ENCODE measurements around the gene BNC2. TPM values are rescaled to one million over a fixed set of nuclear protein-coding genes. Genes with fewer than 3 reads are reported as not detected.

Gene BNC2
- total RNA-seq, 1 experiment from 2014 or later: 43.6 TPM

DNA sequence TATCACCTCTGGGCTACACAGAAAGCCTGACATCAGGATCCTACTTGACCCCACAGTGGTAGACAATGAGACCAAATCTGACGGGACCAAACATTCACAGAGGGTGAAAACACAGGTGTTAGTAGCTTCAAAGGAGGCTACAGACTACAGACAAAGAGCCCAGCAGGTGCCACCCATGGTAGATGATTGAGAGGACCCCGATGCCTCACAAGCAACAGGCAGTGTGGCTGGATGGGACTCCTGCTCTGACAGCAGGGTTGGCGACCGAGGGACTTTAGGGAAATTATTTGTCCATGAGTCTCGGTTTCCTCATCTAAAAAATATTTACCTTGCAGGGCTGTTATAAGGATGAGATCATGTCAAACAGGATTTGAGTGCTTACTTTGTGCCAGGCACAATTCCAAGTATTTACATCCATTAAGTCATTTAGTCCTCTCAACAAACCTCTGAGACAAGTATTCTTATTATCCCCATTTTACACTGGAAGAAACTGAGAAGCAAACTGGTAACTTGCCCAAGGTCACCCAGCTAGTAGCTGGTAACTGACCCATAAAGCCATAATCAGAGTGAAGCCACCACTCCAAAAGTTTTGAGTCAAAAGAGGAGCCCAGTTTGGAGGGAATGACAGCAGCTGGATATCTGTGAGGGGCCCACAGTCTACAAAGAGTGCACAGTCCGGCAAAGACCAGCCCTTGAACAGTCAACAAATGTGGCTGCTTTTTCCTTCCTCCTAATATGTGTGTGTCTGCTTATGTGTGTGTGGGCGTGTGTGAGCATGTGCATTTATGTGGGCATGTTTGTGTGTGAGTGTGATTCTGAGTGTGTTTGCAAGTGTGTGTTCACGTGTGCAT lies 502.0 kb downstream of the BNC2 start:
- Histone ChIP-seq H3K14ac (ENCODE audit: insufficient read depth, low read length) (no peak overlapping the region), H2BK12ac (ENCODE audit: insufficient read length, low read depth, low read length) (no peak overlapping the region), H3K18ac (ENCODE audit: insufficient read length, low read depth, low read length) (no peak overlapping the region), H3K23me2 (ENCODE audit: insufficient read length, low read depth, low read length, poor library complexity, severe bottlenecking) (no peaks in the 10 kb centered on the region), H3T11ph (ENCODE audit: low read length) (no peak overlapping the region), H3K79me1 (ENCODE audit: insufficient read depth, low read depth, low read length, poor library complexity, severe bottlenecking) (no peaks in the 10 kb centered on the region), H4K8ac (replicated peaks; ENCODE audit: insufficient read length, low read depth, low read length) (no peak overlapping the region), H3K9ac (ENCODE audit: extremely low read depth, insufficient read length, low read length) (no peak overlapping the region), H3K23ac (ENCODE audit: insufficient read length, low read depth, low read length) (no peak overlapping the region), H2BK5ac (ENCODE audit: insufficient read length, low read length) (no peak overlapping the region), H2BK120ac (ENCODE audit: low read depth, low read length, poor library complexity, severe bottlenecking) (no peak overlapping the region), H3K4me2 (ENCODE audit: insufficient read depth, insufficient read length, low read length) (no peak overlapping the region), H2AK5ac (ENCODE audit: insufficient read length, low read length) (no peak overlapping the region), H2BK15ac (ENCODE audit: low read depth, low read length) (no peak overlapping the region), H2BK20ac (ENCODE audit: low read depth, low read length, poor library complexity, severe bottlenecking) (no peak overlapping the region), H2AFZ (ENCODE audit: low read length) (no peak overlapping the region), H3K4me1 (ENCODE audit: insufficient read depth, low read length) (no peaks in the 10 kb centered on the region), H4K5ac (ENCODE audit: insufficient read length, low read depth, low read length) (no peak overlapping the region), H3K56ac (ENCODE audit: insufficient read length, low read depth, low read length) (no peak overlapping the region), H4K20me1 (ENCODE audit: control insufficient read depth, insufficient read depth, insufficient read length) (no peaks in the 10 kb centered on the region), H3K27ac (ENCODE audit: insufficient read length, low read depth, low read length) (no peak overlapping the region), H3K9me3 (ENCODE audit: control insufficient read depth, low read depth, low read length) (no peaks in the 10 kb centered on the region), H4K91ac (ENCODE audit: insufficient read length, low read depth, low read length) (no peak overlapping the region), H3K27me3 (ENCODE audit: insufficient read depth, low read length) (no peaks in the 10 kb centered on the region), H3K79me2 (ENCODE audit: insufficient read depth, low read length) (no peaks in the 10 kb centered on the region), H3K4ac (ENCODE audit: low read depth, low read length) (no peak overlapping the region)
- no peak overlapping the region for H3K27ac Mint-ChIP-seq
- DNase-seq: peak; percentile 10
- no peak overlapping the region for H3K4me3 Mint-ChIP-seq
- H3K27me3 Mint-ChIP-seq (ENCODE audit: low read depth): no peaks in the 10 kb centered on the region
- peaks cover 0 to 2% of the 10 kb centered on the region in 2 experiments; a peak in 1 of 4 replicates for H3K4me1 Mint-ChIP-seq
- no peaks in the 10 kb centered on the region for H3K36me3 Mint-ChIP-seq (ENCODE audit: insufficient read depth in 1 of 3, low read depth in 3 of 3)
- no CpG with 5 or more reads among the region's 8 CpGs for WGBS (ENCODE audit: extremely low coverage, insufficient read length, low lambda C conversion rate)
- TF ChIP-seq, protein P1, sequence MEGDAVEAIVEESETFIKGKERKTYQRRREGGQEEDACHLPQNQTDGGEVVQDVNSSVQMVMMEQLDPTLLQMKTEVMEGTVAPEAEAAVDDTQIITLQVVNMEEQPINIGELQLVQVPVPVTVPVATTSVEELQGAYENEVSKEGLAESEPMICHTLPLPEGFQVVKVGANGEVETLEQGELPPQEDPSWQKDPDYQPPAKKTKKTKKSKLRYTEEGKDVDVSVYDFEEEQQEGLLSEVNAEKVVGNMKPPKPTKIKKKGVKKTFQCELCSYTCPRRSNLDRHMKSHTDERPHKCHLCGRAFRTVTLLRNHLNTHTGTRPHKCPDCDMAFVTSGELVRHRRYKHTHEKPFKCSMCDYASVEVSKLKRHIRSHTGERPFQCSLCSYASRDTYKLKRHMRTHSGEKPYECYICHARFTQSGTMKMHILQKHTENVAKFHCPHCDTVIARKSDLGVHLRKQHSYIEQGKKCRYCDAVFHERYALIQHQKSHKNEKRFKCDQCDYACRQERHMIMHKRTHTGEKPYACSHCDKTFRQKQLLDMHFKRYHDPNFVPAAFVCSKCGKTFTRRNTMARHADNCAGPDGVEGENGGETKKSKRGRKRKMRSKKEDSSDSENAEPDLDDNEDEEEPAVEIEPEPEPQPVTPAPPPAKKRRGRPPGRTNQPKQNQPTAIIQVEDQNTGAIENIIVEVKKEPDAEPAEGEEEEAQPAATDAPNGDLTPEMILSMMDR (conservative IDR thresholded peaks at IDR 0.05): no peak
- H3K9me3 Mint-ChIP-seq: no peaks in the 10 kb centered on the region

All from H9 (cell line).